GM23248 (cell line): ENCODE results near the gene JUND. TPM values are rescaled to one million over a fixed set of nuclear protein-coding genes. Genes with fewer than 3 reads are reported as not detected.
A peak's percentile ranks its signal among the peaks of the same experiment; 100 is the strongest.

ENCODE experiments used
- DNase-seq: peaks from one replicate; pipeline ENCODE4 v3.0.0-alpha.2; 2015
- H2AFZ ChIP-seq: fragments of 200-600 bp; sonication (generic); 2 replicates; pipeline ENCODE4 v1.6.1; 2016; ENCODE audit warnings: antibody characterized with exemption
- H3F3A ChIP-seq: fragments of 200-600 bp; sonication (generic); 2 replicates; pipeline ENCODE4 v1.6.1; 2016; ENCODE audit warnings: mild to moderate bottlenecking, antibody characterized with exemption, mixed run types; ENCODE audit not compliant: insufficient read depth
- H3K27ac ChIP-seq: fragments of 200-600 bp; sonication (generic); 2 replicates; pipeline ENCODE4 v1.5.1; 2016; ENCODE audit warnings: mild to moderate bottlenecking
- H3K27me3 ChIP-seq: fragments of 200-600 bp; sonication (generic); replicated peaks from 2 replicates; pipeline ENCODE4 v1.6.1; 2016; ENCODE audit warnings: mild to moderate bottlenecking; ENCODE audit not compliant: insufficient read depth
- H3K36me3 ChIP-seq: fragments of 200-600 bp; sonication (generic); 2 replicates; pipeline ENCODE4 v1.6.1; 2016; ENCODE audit warnings: low read depth, mild to moderate bottlenecking
- H3K4me1 ChIP-seq: fragments of 200-600 bp; sonication (generic); 2 replicates; pipeline ENCODE4 v1.6.1; 2016; ENCODE audit warnings: mild to moderate bottlenecking; ENCODE audit not compliant: insufficient read depth
- H3K4me2 ChIP-seq: fragments of 200-600 bp; sonication (generic); one replicate; pipeline ENCODE4 v1.6.1; 2016; ENCODE audit warnings: mild to moderate bottlenecking; ENCODE audit not compliant: unreplicated experiment
- H3K4me3 ChIP-seq: fragments of 200-600 bp; sonication (generic); 2 replicates; pipeline ENCODE4 v1.5.1; 2016; ENCODE audit warnings: mild to moderate bottlenecking
- H3K79me2 ChIP-seq: fragments of 200-600 bp; sonication (generic); 2 replicates; pipeline ENCODE4 v1.6.1; 2016; ENCODE audit warnings: mild to moderate bottlenecking; ENCODE audit not compliant: insufficient read depth
- H3K9ac ChIP-seq: fragments of 200-600 bp; sonication (generic); 2 replicates; pipeline ENCODE4 v1.6.1; 2016; ENCODE audit warnings: mild to moderate bottlenecking
- H3K9me2 ChIP-seq: fragments of 200-600 bp; sonication (generic); 2 replicates; pipeline ENCODE4 v1.6.1; 2016; ENCODE audit warnings: mixed run types, mild to moderate bottlenecking, moderate library complexity; ENCODE audit not compliant: insufficient read depth
- H3K9me3 ChIP-seq: fragments of 200-600 bp; sonication (generic); one replicate; pipeline ENCODE4 v1.6.1; 2017; ENCODE audit warnings: low read depth
- H4K20me1 ChIP-seq: fragments of 200-600 bp; sonication (generic); 2 replicates; pipeline ENCODE4 v1.6.0; 2016; ENCODE audit not compliant: insufficient read depth
- EZH2 ChIP-seq: fragments of 200-600 bp; sonication (generic); IDR thresholded peaks from 2 replicates; pipeline ENCODE4 v1.6.1; 2018; ENCODE audit warnings: antibody characterized with exemption, mild to moderate bottlenecking; ENCODE audit not compliant: insufficient read depth, poor library complexity, severe bottlenecking
- EZH2phosphoT487 ChIP-seq: fragments of 200-600 bp; sonication (generic); IDR thresholded peaks from 2 replicates; pipeline ENCODE4 v1.6.1; 2018; ENCODE audit warnings: antibody characterized with exemption, moderate library complexity, mild to moderate bottlenecking, low read depth; ENCODE audit not compliant: insufficient read depth
- WGBS, 2 experiments: methylation state at CpG; one replicate each; pipeline ENCODE4 v1.1.6; 2015 to 2017; ENCODE audit warnings: low lambda C conversion rate in 2 of 2, low coverage in 1 of 2; ENCODE audit errors: missing lambda C conversion rate in 2 of 2; 5-methylcytosine and 5-hydroxymethylcytosine counted together
- in situ Hi-C: fragments of 300-500 bp; cut with MboI; formaldehyde crosslinking; loops from 2 replicates; pipeline ENCODE4 v1.15.0; 2020
- polyA plus RNA-seq: library from polyadenylated mRNA; unstranded; fragments of >200 nt; fragmentation: Nextera tagmentation; extraction: Ambion mirVana; gene quantifications from 2 replicates; pipeline ENCODE4 v1.2.1, GENCODE V29; 2016
- total RNA-seq: library from RNA; depleted of rRNA; stranded (reverse); fragments of >200 nt; shearing (Covaris generic); gene quantifications from 2 replicates; pipeline ENCODE4 v1.2.3, GENCODE V29; 2014

The JUND gene
- total and polyA plus RNA-seq, 2 experiments from 2014 or later, result 15.3 to 172 TPM

DNA sequence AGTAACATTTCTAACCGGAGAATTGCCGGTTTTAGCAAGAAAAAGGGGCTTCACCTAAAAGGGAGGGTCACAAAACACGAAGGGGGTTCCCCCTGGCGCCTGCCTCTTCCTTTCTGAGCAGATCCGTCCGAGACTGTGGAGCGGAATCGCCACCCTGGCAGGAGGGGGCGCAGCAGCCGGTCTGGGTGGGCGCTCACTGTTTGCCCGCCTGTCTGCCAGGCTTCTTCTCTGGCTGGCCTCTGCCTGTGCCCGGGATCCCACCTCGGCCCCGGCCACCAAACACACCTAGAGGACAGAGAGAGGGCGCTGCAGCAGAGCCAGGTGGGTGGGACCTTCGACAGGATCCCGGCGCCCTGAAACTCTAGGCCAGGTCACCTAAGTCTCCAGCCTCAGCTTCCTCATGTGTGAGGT is 25.9 kb upstream of the JUND start:
- TF ChIP-seq EZH2phosphoT487 (no peak), EZH2 (no peak)
- H3K36me3 ChIP-seq, result no peaks in the 10 kb centered on the region
- H3K4me3 ChIP-seq, result no peak overlapping the region
- H3K4me1 ChIP-seq, result peaks cover 15% of the 10 kb centered on the region
- no peaks in the 10 kb centered on the region for H3K27me3 ChIP-seq
- no peak overlapping the region for H2AFZ ChIP-seq
- no peak overlapping the region for H3K9ac ChIP-seq
- H3K4me2 ChIP-seq, result no peak overlapping the region
- H4K20me1 ChIP-seq, result no peaks in the 10 kb centered on the region
- in situ Hi-C loops, result no loop called here
- no peaks in the 10 kb centered on the region for H3K9me3 ChIP-seq
- H3K79me2 ChIP-seq, result no peaks in the 10 kb centered on the region
- peaks cover 28% of the 10 kb centered on the region for H3F3A ChIP-seq
- 66 to 69% methylated on average over 19 of the region's 19 CpGs for WGBS, 2 experiments
- no peaks in the 10 kb centered on the region for H3K9me2 ChIP-seq
- no peak for DNase-seq
- no peak overlapping the region for H3K27ac ChIP-seq

DNA sequence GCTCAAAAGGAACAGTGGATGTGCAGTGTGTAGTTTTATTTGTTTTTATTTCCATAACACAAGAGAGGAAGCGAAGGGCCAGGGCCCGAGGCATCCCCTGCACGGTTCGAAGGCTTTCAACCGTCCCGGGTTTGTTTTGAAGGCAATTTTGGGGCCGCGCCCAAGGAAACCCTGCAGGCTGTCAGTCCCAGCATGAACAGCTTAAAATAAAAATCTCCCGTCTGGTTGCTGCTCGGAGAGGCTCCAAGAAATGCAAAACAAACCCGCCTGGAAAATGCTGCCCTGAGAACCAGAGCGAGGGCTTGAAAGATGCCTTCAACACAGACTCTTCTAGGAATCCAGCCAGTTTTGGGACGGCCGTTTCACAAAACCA is 25.5 kb upstream of the JUND start:
- no peaks in the 10 kb centered on the region for H3K9me2 ChIP-seq
- no peaks in the 10 kb centered on the region for H3K27me3 ChIP-seq
- no peaks in the 10 kb centered on the region for H3K9me3 ChIP-seq
- DNase-seq, result no peak
- H4K20me1 ChIP-seq, result no peaks in the 10 kb centered on the region
- peaks cover 28% of the 10 kb centered on the region for H3F3A ChIP-seq
- no peaks in the 10 kb centered on the region for H3K79me2 ChIP-seq
- WGBS, 2 experiments, result 55 to 58% methylated on average over 14 of the region's 14 CpGs
- H3K9ac ChIP-seq, result no peak overlapping the region
- in situ Hi-C loops, result no loop called here
- peaks cover 15% of the 10 kb centered on the region for H3K4me1 ChIP-seq
- H3K27ac ChIP-seq, result no peak overlapping the region
- no peak overlapping the region for H3K4me3 ChIP-seq
- H3K36me3 ChIP-seq, result no peaks in the 10 kb centered on the region
- no peak overlapping the region for H2AFZ ChIP-seq
- H3K4me2 ChIP-seq, result no peak overlapping the region
- TF ChIP-seq EZH2phosphoT487 (no peak), EZH2 (no peak)

DNA sequence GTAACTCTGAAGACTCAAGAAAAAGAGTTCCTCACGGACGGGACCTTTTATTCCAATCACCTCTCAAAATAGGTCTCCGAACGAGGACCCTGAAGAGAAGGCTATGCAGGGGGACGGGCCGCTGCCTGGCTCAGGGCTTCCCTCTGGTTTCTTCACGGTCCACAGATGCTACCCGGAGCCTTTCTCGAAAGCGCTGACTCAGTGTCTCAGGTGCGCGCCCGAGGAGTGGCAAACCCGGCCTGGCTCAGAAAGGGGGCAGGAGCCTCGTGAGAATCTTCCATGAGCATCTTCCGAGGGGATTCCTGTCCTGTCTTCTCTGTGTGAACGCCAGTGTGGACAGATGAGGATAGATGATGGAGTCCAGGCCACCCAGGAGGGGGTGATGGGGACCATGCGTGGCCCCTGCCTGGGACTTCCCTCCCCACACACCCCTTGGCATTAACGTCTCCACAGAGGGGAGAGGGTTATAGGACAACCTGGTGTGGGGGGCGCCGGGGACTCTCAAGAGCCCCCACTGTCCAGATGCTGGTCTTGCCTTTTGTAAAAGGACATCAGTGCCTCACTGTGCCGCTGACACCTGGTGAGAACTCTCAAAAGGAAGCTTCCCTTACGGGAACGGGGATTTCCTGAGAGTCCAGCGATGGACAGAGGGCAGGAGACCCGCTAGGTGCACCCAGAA is 24.9 kb upstream of the JUND start:
- H4K20me1 ChIP-seq, result no peaks in the 10 kb centered on the region
- peaks cover 28% of the 10 kb centered on the region for H3F3A ChIP-seq
- no peak overlapping the region for H3K27ac ChIP-seq
- WGBS, 2 experiments, result 85 to 86% methylated on average over 24 to 26 of the region's 26 CpGs
- in situ Hi-C loops, result no loop called here
- no peak overlapping the region for H3K9ac ChIP-seq
- no peak overlapping the region for H3K4me3 ChIP-seq
- DNase-seq, result no peak
- no peaks in the 10 kb centered on the region for H3K9me2 ChIP-seq
- H3K27me3 ChIP-seq, result no peaks in the 10 kb centered on the region
- H2AFZ ChIP-seq, result no peak overlapping the region
- H3K9me3 ChIP-seq, result no peaks in the 10 kb centered on the region
- peaks cover 15% of the 10 kb centered on the region for H3K4me1 ChIP-seq
- no peaks in the 10 kb centered on the region for H3K36me3 ChIP-seq
- no peaks in the 10 kb centered on the region for H3K79me2 ChIP-seq
- H3K4me2 ChIP-seq, result no peak overlapping the region
- TF ChIP-seq EZH2, result no peak
- TF ChIP-seq EZH2phosphoT487, result no peak

DNA sequence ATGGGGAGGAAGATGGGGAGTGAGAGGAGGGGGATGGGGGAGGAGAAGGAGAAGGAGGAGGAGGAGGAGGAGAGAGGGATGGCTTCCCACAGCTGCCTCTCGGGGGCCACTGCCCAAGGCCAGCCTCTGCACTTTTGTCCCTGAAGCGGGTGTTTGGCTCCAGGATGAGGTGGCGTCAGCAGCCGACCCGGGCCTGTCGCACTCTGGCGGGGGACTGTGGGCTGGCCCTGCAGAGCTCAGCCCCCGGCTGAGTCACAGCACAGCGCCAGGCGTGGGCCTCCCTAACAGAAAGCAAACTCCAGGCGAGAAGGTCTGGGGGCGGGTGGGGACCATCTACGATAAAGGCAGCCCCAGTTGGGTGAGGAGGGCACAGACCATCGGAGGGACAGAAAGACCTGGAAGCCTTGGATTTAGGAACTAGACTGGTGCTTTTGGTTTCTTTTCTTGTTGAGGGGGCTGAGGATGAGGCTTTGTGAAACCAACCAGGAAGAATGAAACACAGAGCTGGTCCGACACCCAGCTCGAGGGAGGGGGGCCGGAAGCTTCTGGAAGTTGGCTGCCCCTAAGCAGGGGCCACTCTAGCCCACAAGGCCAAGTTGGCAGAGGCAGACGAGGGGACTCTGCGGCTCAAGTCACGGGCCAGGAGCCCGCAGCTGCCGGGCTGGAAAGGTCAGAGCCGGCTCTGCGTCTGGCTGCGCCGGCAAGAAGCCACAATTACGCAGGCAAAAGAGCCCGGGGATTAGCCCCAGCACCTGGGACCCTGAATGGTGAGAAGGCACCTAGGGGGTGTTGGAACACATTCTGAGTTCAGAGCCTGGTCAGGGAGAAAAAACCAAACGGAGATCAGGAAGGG is 23.3 kb upstream of the JUND start:
- 1 to 2% methylated on average over 26 to 29 of the region's 29 CpGs for WGBS, 2 experiments
- no peak for TF ChIP-seq EZH2phosphoT487
- no peak for TF ChIP-seq EZH2
- peak; percentile 94 for DNase-seq
- peak overlapping the region; percentile 80 for H3K4me2 ChIP-seq
- no peaks in the 10 kb centered on the region for H3K79me2 ChIP-seq
- H2AFZ ChIP-seq, result peak overlapping the region; percentile 60
- no peaks in the 10 kb centered on the region for H3K9me3 ChIP-seq
- H3K4me1 ChIP-seq, result peaks cover 21% of the 10 kb centered on the region
- H3K27me3 ChIP-seq, result no peaks in the 10 kb centered on the region
- peak overlapping the region; percentile 98 for H3K27ac ChIP-seq
- in situ Hi-C loops, result no loop called here
- no peaks in the 10 kb centered on the region for H3K36me3 ChIP-seq
- peak overlapping the region; percentile 89 for H3K9ac ChIP-seq
- no peaks in the 10 kb centered on the region for H3K9me2 ChIP-seq
- H3K4me3 ChIP-seq, result peak overlapping the region; percentile 63
- H4K20me1 ChIP-seq, result no peaks in the 10 kb centered on the region
- H3F3A ChIP-seq, result peaks cover 28% of the 10 kb centered on the region
